Heart left ventricle (tissue), 13 donors: Measurements from ENCODE around the gene ZNF451.

Experiments
- POLR2A ChIP-seq, 2 donors: fragments of 450-650 bp; IDR thresholded peaks; one replicate each; pipeline ENCODE4 v1.6.1; 2017; ENCODE audit warnings: antibody characterized with exemption in 2 of 2, mild to moderate bottlenecking in 2 of 2, moderate library complexity in 2 of 2
- TF ChIP-seq, protein P1 (sequence below), 12 donors: fragments of 200-600 bp; sonication (generic) in 4 of 12; IDR thresholded peaks; one replicate each; pipeline versions ENCODE4 v1.5.0 to v1.8.0; 2018 to 2022; ENCODE audit warnings: antibody characterized with exemption in 12 of 12, mild to moderate bottlenecking in 5 of 12
- donor health status: ischemic (EF 13 %, LVEDD 7.1; RV severe dilation, severe dysfunction).
- donor health status: DM: no; HTN: yes; CAD: no.
- donor health status: DM: no; HTN: no; CAD: no.
- donor health status: ischemic (EF 25% LVEDD 6.9; RV normal size, moderate dysfunction).
- donor health status: ischemic (EF 25% LVEDD 5.7; RV mildly dilated, moderate dysfunction).
- donor health status: ischemic (EF 35%, LVEDD 5.7; RV mildly dilated, moderate dysfunction).
- donor health status: nonischemic (EF 11% LVEDD 7.7; RV severe dilation, severe dysfunction).
- donor health status: DM: yes; HTN: yes; CAD: no.
- donor health status: PGD.
- donor health status: ischemic (EF 29% LVEDD 5.4; RV normal size, mild dysfunction).
- donor health status: nonischemic (EF 23%, LVEDD 6.1; RV moderate dilation, normal function).

GRCh38 chr6:57094689-57095088, 4.7 kb downstream of the ZNF451 start:
- TF ChIP-seq, protein P1, sequence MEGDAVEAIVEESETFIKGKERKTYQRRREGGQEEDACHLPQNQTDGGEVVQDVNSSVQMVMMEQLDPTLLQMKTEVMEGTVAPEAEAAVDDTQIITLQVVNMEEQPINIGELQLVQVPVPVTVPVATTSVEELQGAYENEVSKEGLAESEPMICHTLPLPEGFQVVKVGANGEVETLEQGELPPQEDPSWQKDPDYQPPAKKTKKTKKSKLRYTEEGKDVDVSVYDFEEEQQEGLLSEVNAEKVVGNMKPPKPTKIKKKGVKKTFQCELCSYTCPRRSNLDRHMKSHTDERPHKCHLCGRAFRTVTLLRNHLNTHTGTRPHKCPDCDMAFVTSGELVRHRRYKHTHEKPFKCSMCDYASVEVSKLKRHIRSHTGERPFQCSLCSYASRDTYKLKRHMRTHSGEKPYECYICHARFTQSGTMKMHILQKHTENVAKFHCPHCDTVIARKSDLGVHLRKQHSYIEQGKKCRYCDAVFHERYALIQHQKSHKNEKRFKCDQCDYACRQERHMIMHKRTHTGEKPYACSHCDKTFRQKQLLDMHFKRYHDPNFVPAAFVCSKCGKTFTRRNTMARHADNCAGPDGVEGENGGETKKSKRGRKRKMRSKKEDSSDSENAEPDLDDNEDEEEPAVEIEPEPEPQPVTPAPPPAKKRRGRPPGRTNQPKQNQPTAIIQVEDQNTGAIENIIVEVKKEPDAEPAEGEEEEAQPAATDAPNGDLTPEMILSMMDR (IDR thresholded peaks at IDR 0.05): no peak
- TF ChIP-seq POLR2A (IDR thresholded peaks at IDR 0.05): no peak
